Duodenal mucosa (tissue), 2 donors: Measurements from ENCODE around the gene PTP4A2.
"Not testable (repeated sequence)": the region's sequence is repeated elsewhere in the genome, so short reads cannot be mapped to it uniquely, and the experiment has no call there.

Source experiments
- H3K27ac ChIP-seq: one replicate; pipeline ENCODE4 v1.7.0; 2013; ENCODE audit warnings: low read depth, low read length
- H3K27me3 ChIP-seq, 2 donors: one replicate each; pipeline ENCODE4 v1.7.0; 2013; ENCODE audit warnings: low read length in 2 of 2, control low read depth in 1 of 2; ENCODE audit not compliant: insufficient read depth in 2 of 2, control insufficient read depth in 1 of 2
- H3K36me3 ChIP-seq, 2 donors: one replicate each; pipeline ENCODE4 v1.7.0; 2013; ENCODE audit warnings: low read length in 2 of 2, control low read depth in 1 of 2; ENCODE audit not compliant: insufficient read depth in 2 of 2, control insufficient read depth in 1 of 2
- H3K4me1 ChIP-seq, 2 donors: one replicate each; pipeline ENCODE4 v1.7.0; 2013; ENCODE audit warnings: low read length in 2 of 2, control low read depth in 1 of 2; ENCODE audit not compliant: insufficient read depth in 2 of 2, control insufficient read depth in 1 of 2
- H3K4me3 ChIP-seq, 2 donors: one replicate each; pipeline ENCODE4 v1.7.0; 2013; ENCODE audit warnings: low read length in 2 of 2, low read depth in 1 of 2
- H3K9ac ChIP-seq, 2 donors: one replicate each; pipeline ENCODE4 v1.7.0; 2013; ENCODE audit warnings: low read length in 2 of 2, low read depth in 1 of 2
- H3K9me3 ChIP-seq, 2 donors: one replicate each; pipeline ENCODE4 v1.7.0; 2013; ENCODE audit warnings: low read length in 2 of 2, control low read depth in 1 of 2; ENCODE audit not compliant: control insufficient read depth in 1 of 2

The PTP4A2 gene

GRCh38 chr1:31905681-31906080 lies 32.5 kb downstream of the PTP4A2 start:
- no peak overlapping the region for H3K4me3 ChIP-seq
- no peaks in the 10 kb centered on the region for H3K27me3 ChIP-seq
- no peaks in the 10 kb centered on the region for H3K9me3 ChIP-seq
- H3K36me3 ChIP-seq: peaks cover 13 to 45% of the 10 kb centered on the region in 2 donors
- H3K4me1 ChIP-seq: no peaks in the 10 kb centered on the region
- no peak overlapping the region for H3K27ac ChIP-seq
- H3K9ac ChIP-seq: no peak overlapping the region

DNA sequence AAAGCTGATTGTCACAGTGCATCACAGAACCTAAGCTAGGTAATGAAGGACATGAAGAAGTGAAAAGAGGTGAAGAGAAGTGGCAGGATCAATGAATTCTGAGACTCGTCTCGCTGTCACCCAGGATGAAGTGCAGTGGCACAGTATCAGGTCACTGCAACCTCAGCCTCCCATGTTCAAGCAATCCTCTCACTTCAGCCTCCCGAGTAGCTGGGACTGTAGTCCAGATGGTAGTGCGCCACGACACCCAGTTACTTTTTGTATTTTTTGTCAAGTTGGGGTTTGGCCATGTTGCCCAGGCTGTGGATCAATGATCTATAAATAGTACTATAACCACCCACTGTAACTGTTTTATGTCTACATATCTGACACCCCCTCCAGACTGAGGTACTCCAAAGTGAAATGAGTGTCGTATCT lies 33.1 kb downstream of the PTP4A2 start:
- no peak overlapping the region for H3K27ac ChIP-seq

GRCh38 chr1:31904339-31905092 lies 33.7 kb downstream of the PTP4A2 start:
- Histone ChIP-seq H3K27me3 (no peaks in the 10 kb centered on the region), H3K36me3 (peaks cover 7 to 35% of the 10 kb centered on the region in 2 donors), H3K4me3 (no peak overlapping the region), H3K9me3 (no peaks in the 10 kb centered on the region), H3K9ac (no peak overlapping the region), H3K27ac (no peak overlapping the region), H3K4me1 (no peaks in the 10 kb centered on the region)

More for the DNA sequence above, 33.1 kb downstream of the PTP4A2 start:
- no peak overlapping the region for H3K9ac ChIP-seq
- H3K36me3 ChIP-seq: peaks cover 12 to 40% of the 10 kb centered on the region in 2 donors
- H3K27me3 ChIP-seq: no peaks in the 10 kb centered on the region
- no peak overlapping the region for H3K4me3 ChIP-seq
- no peaks in the 10 kb centered on the region for H3K9me3 ChIP-seq
- H3K4me1 ChIP-seq: no peaks in the 10 kb centered on the region

DNA sequence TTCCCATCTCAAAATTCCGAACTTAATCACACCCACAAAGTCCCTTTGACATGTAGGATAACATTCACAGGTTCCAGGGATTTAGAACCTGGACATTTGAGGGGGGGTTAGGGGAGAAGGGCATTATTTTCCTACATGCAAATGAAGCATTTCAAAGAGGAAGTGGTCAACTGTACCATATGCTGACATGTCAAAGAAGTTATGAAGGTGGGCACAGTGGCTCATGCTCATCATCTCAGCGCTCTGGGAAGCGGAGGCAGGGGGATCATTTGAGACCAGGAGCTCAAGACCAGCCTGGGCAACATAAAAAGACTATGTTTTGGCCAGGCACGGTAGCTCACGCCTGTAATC lies 35.7 kb downstream of the PTP4A2 start:
- no peak overlapping the region for H3K9ac ChIP-seq
- H3K4me1 ChIP-seq: no peaks in the 10 kb centered on the region
- no peaks in the 10 kb centered on the region for H3K27me3 ChIP-seq
- no peaks in the 10 kb centered on the region for H3K9me3 ChIP-seq
- no peak overlapping the region for H3K4me3 ChIP-seq
- peaks cover 6 to 22% of the 10 kb centered on the region in 2 donors for H3K36me3 ChIP-seq
- no peak overlapping the region for H3K27ac ChIP-seq

DNA sequence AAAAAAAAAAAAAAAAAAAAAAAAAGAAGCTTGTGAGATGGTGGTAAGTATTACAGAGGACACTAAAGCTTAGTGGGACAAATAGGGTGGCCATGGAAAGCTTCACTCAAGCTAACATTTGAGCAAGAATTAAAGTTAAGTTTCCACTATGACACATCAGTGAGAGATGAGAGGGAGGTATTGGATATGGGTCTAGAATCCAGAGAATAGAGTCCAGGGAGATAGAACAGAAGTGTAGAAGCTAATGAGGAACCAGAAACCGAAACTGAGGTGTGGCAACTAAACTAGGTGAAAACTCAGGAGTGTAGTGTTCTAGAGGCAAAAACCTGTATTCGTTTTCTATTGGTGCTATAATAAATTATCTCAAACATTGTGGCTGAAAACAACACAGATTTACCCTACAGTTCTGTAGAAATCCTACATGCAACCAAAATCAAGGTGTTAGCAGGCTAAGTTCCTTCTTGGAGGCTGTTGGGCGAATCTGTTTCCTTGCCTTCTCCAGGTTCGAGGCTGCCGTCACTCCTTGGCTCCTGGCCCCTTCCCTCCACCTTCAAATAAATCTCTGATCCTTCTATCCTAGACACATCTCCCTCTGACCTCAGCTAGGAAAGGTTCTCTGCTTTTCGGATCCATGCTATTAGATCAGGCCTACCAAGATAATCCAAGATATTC lies 36.2 kb downstream of the PTP4A2 start:
- H3K36me3 ChIP-seq: peaks cover 2 to 17% of the 10 kb centered on the region in 2 donors
- no peak overlapping the region for H3K27ac ChIP-seq
- no peaks in the 10 kb centered on the region for H3K9me3 ChIP-seq
- H3K4me3 ChIP-seq: no peak overlapping the region
- H3K4me1 ChIP-seq: no peaks in the 10 kb centered on the region
- H3K27me3 ChIP-seq: no peaks in the 10 kb centered on the region
- no peak overlapping the region for H3K9ac ChIP-seq

- H3K9ac ChIP-seq: no peak overlapping the region
- no peaks in the 10 kb centered on the region for H3K4me1 ChIP-seq
- no peak overlapping the region for H3K27ac ChIP-seq
- no peaks in the 10 kb centered on the region for H3K9me3 ChIP-seq
- H3K36me3 ChIP-seq: peaks cover 0 to 7% of the 10 kb centered on the region in 2 donors
- H3K4me3 ChIP-seq: no peak overlapping the region
- H3K27me3 ChIP-seq: no peaks in the 10 kb centered on the region
These were observed 37.4 kb downstream of the PTP4A2 start for GRCh38 chr1:31900790-31901189.

GRCh38 chr1:31897526-31898100 lies 40.6 kb downstream of the PTP4A2 start:
- Histone ChIP-seq H3K9ac (no peak overlapping the region), H3K27me3 (no peaks in the 10 kb centered on the region), H3K9me3 (peaks cover 0 to 3% of the 10 kb centered on the region in 2 donors), H3K4me3 (no peak overlapping the region), H3K4me1 (no peaks in the 10 kb centered on the region), H3K36me3 (no peaks in the 10 kb centered on the region), H3K27ac (no peak overlapping the region)

- not testable (repeated sequence) for H3K4me1 ChIP-seq, H3K36me3 ChIP-seq, H3K4me3 ChIP-seq, H3K9ac ChIP-seq, H3K27ac ChIP-seq, H3K9me3 ChIP-seq, H3K27me3 ChIP-seq
These were observed 42.5 kb downstream of the PTP4A2 start for GRCh38 chr1:31895474-31896198.

GRCh38 chr1:31891280-31891679 lies 46.9 kb downstream of the PTP4A2 start:
- H3K36me3 ChIP-seq: no peaks in the 10 kb centered on the region
- peaks cover 10 to 11% of the 10 kb centered on the region in 2 donors for H3K4me1 ChIP-seq
- no peak overlapping the region for H3K4me3 ChIP-seq
- H3K27ac ChIP-seq: no peak overlapping the region
- H3K27me3 ChIP-seq: no peaks in the 10 kb centered on the region
- H3K9me3 ChIP-seq: peaks cover 0 to 3% of the 10 kb centered on the region in 2 donors
- no peak overlapping the region for H3K9ac ChIP-seq

GRCh38 chr1:31888291-31888690 lies 49.9 kb downstream of the PTP4A2 start:
- Histone ChIP-seq H3K27ac (no peak overlapping the region), H3K36me3 (no peaks in the 10 kb centered on the region)

More at GRCh38 chr1:31888291-31888690, 49.9 kb downstream of the PTP4A2 start:
- Histone ChIP-seq H3K27me3 (no peaks in the 10 kb centered on the region), H3K4me3 (no peak overlapping the region), H3K9ac (no peak overlapping the region), H3K4me1 (peaks cover 10 to 11% of the 10 kb centered on the region in 2 donors), H3K9me3 (no peaks in the 10 kb centered on the region)
